Measurements from ENCODE around the gene RPP21. TPM values are rescaled to one million over a fixed set of nuclear protein-coding genes. Genes with fewer than 3 reads are reported as not detected.

Gene RPP21
- total and polyA plus RNA-seq, 2 of the 8 experiments (the other 6 are each of a cell fraction or from before 2014, with no cell fraction given) = 63.0 to 219 TPM

GRCh38 chr6:30325150-30325872 lies 19.6 kb upstream of the RPP21 start:
- peak overlapping the region in 3 of 4 experiments; percentile 25 to 91 (median 84); a peak in 4 of 7 replicates for H3K9ac ChIP-seq (replicated peaks in 1 of 4; ENCODE audit: extremely low read depth in 1 of 4, low read depth in 3 of 4, low read length in 3 of 4)
- CTCF ChIA-PET (ENCODE audit: partially characterized antibody) = interaction anchor here (0.6 to 2.1 kb wide), 5 partner anchors 10 to 194 kb away, joined by 3 to 9 read pairs (median 4); no protein-coding TSS in a partner anchor
- peak overlapping the region; percentile 12; the same call in 1 of the 2 replicates for H2BK5ac ChIP-seq (ENCODE audit: low read depth, low read length)
- peak in 1 of 2 experiments; percentile 66 for DNase-seq (ENCODE audit: low read depth in 1 of 2, low spot score in 2 of 2)
- no peak overlapping the region for H3K14ac ChIP-seq (ENCODE audit: insufficient read length)
- peaks cover 2 to 15% (median 9%) of the 10 kb centered on the region in 4 experiments; a peak in 7 of 8 replicates for H3K36me3 ChIP-seq (ENCODE audit: control insufficient read depth in 2 of 4, insufficient read depth in 4 of 4, low read length in 3 of 4)
- H3K18ac ChIP-seq (ENCODE audit: extremely low read depth, low read length) = no peak overlapping the region
- H3K23me2 ChIP-seq (ENCODE audit: low read depth, low read length) = peaks cover 4% of the 10 kb centered on the region; the same call in 1 of the 2 replicates
- no peak overlapping the region for H4K8ac ChIP-seq (ENCODE audit: extremely low read depth, insufficient read depth, low read length)
- no peak overlapping the region for H3K4ac ChIP-seq (replicated peaks; ENCODE audit: insufficient read length, low read depth, low read length)
- no peaks in the 10 kb centered on the region for H3K27me3 ChIP-seq (replicated peaks in 1 of 4; ENCODE audit: control insufficient read depth in 3 of 4, extremely low read depth in 1 of 4, insufficient read depth in 3 of 4, low read length in 3 of 4)
- POLR2A ChIA-PET (ENCODE audit: partially characterized antibody) = interaction anchor here (0.6 to 6.3 kb wide), 25 partner anchors 10 to 289 kb away, joined by 3 to 92 read pairs (median 5); partner anchors contain the start of genes RPP21 and TRIM26
- 0 out of 2 replicates have a peak overlapping the region, but pooled peaks have one; percentile 70 for H2AK5ac ChIP-seq (ENCODE audit: low read depth, low read length)
- no peak overlapping the region for H2AFZ ChIP-seq (ENCODE audit: low read length)
- peaks cover 2% of the 10 kb centered on the region; the same call in 1 of the 2 replicates for H3K79me1 ChIP-seq (ENCODE audit: low read depth, low read length)
- no peak overlapping the region for H2BK15ac ChIP-seq (ENCODE audit: low read length)
- peaks cover 0 to 2% of the 10 kb centered on the region in 2 experiments for H4K20me1 ChIP-seq (replicated peaks in 1 of 2; ENCODE audit: control insufficient read depth in 1 of 2, insufficient read depth in 2 of 2, low read length in 2 of 2)
- peak overlapping the region; percentile 84 to 93 for H3K4me2 ChIP-seq (ENCODE audit: insufficient read depth in 1 of 2, low read depth in 2 of 2, low read length in 2 of 2)
- peaks cover 11 to 63% of the 10 kb centered on the region in 2 experiments; a peak in 3 of 4 replicates for H3K79me2 ChIP-seq (ENCODE audit: control insufficient read depth in 1 of 2, insufficient read depth in 2 of 2, low read length in 2 of 2)
- no peak overlapping the region for H3K27ac ChIP-seq (ENCODE audit: low read depth, low read length)
- H3K9me3 ChIP-seq (ENCODE audit: insufficient read depth in 2 of 2, low read depth in 1 of 2, low read length in 1 of 2) = no peaks in the 10 kb centered on the region
- H3K56ac ChIP-seq (replicated peaks; ENCODE audit: insufficient read length, low read depth, low read length) = no peak overlapping the region
- H4K5ac ChIP-seq (ENCODE audit: insufficient read length, low read depth, low read length) = no peak overlapping the region
- no peak overlapping the region for H4K91ac ChIP-seq (replicated peaks; ENCODE audit: insufficient read length, low read length)
- 5% methylated on average over 10 of the region's 10 CpGs; no CpG with 5 or more reads in 1 of the 2 experiments for WGBS, 2 experiments (ENCODE audit: extremely low coverage in 1 of 2, insufficient coverage in 1 of 2, insufficient read length in 1 of 2, insufficient replicate concordance in 2 of 2, low coverage in 1 of 2, low lambda C conversion rate in 2 of 2, missing lambda C conversion rate in 1 of 2)
- no peak overlapping the region; the same call in 1 of the 2 replicates for H2BK20ac ChIP-seq (ENCODE audit: low read length)
- no peak overlapping the region for H3K23ac ChIP-seq (ENCODE audit: insufficient read length)
- H3K4me3 ChIP-seq (ENCODE audit: extremely low read depth in 1 of 4, insufficient read depth in 2 of 4, low read depth in 3 of 4, low read length in 4 of 4) = peak overlapping the region; percentile 67 to 83 (median 77)
- H2BK120ac ChIP-seq (replicated peaks; ENCODE audit: low read depth, low read length) = no peak overlapping the region
- FAIRE-seq = no peak
- H2BK12ac ChIP-seq (ENCODE audit: low read depth, low read length) = peak overlapping the region; percentile 70; the same call in 1 of the 2 replicates
- peaks cover 2 to 19% (median 12%) of the 10 kb centered on the region in 4 experiments for H3K4me1 ChIP-seq (replicated peaks in 1 of 4; ENCODE audit: control insufficient read depth in 3 of 4, insufficient read depth in 4 of 4, low read length in 3 of 4)
- TF ChIP-seq RBBP5 (IDR thresholded peaks at IDR 0.05; ENCODE audit: borderline replicate concordance, low read depth, low read length) = no peak
- TF ChIP-seq TAF7 (optimal IDR thresholded peaks at IDR 0.05; ENCODE audit: borderline replicate concordance, low read depth, low read length) = peak; percentile 18
- no peak for TF ChIP-seq MAFK (IDR thresholded peaks at IDR 0.05; ENCODE audit: low read depth, low read length)
- no peak for TF ChIP-seq RAD21 (IDR thresholded peaks at IDR 0.05 in 1 of 2, conservative IDR thresholded peaks at IDR 0.05 in 1 of 2; ENCODE audit: low read depth in 2 of 2, low read length in 2 of 2)
- TF ChIP-seq TCF12 (IDR thresholded peaks at IDR 0.05; ENCODE audit: low read depth, low read length) = no peak
- no peak for TF ChIP-seq PHF8 (conservative IDR thresholded peaks at IDR 0.05; ENCODE audit: low read depth, low read length)

Data from H1 (cell line).